HEK293 (cell line): ENCODE measurements around the gene DGKB.

Experiments
- CTCF ChIP-seq: fragments of 450-650 bp; formaldehyde crosslinking; IDR thresholded peaks from 2 replicates; pipeline ENCODE4 v1.5.1; 2016; ENCODE audit warnings: missing biosample characterization, missing genetic modification characterization
- IKZF3 ChIP-seq: fragments of 450-650 bp; IDR thresholded peaks from 2 replicates; pipeline ENCODE4 v1.5.0; 2018; ENCODE audit warnings: missing biosample characterization, mild to moderate bottlenecking, missing genetic modification characterization, moderate library complexity
- SALL2 ChIP-seq: fragments of 450-650 bp; formaldehyde crosslinking; IDR thresholded peaks from 2 replicates; pipeline ENCODE4 v1.5.0; 2017; ENCODE audit warnings: missing biosample characterization, mild to moderate bottlenecking, missing genetic modification characterization, borderline replicate concordance
- SP3 ChIP-seq: fragments of 450-650 bp; formaldehyde crosslinking; IDR thresholded peaks from 2 replicates; pipeline ENCODE4 v1.5.1; 2016; ENCODE audit warnings: missing biosample characterization, missing genetic modification characterization
- ZBTB7A ChIP-seq: fragments of 450-650 bp; formaldehyde crosslinking; IDR thresholded peaks from 2 replicates; pipeline ENCODE4 v1.5.1; 2016; ENCODE audit warnings: low read depth, missing biosample characterization, missing genetic modification characterization
- ZNF274 ChIP-seq, 2 experiments: fragments of 200-500 bp in 1 of 2; fragments of 450-650 bp in 1 of 2; sonication (Bioruptor generic) in 1 of 2; formaldehyde crosslinking in 1 of 2; IDR thresholded peaks; 2 replicates each; pipeline versions ENCODE4 v1.5.1 to v1.6.1; 2014 to 2016; ENCODE audit warnings: borderline replicate concordance in 1 of 2, inconsistent platforms in 1 of 2, low read length in 1 of 2, missing biosample characterization in 1 of 2, missing genetic modification characterization in 1 of 2
- ZNF362 ChIP-seq: fragments of 450-650 bp; formaldehyde crosslinking; IDR thresholded peaks from 2 replicates; pipeline ENCODE4 v1.5.1; 2016; ENCODE audit warnings: missing biosample characterization, missing genetic modification characterization
- ZNF549 ChIP-seq: fragments of 450-650 bp; IDR thresholded peaks from 2 replicates; pipeline ENCODE4 v1.5.1; 2018; ENCODE audit warnings: missing biosample characterization, missing genetic modification characterization, mild to moderate bottlenecking, inconsistent platforms, moderate library complexity
- ZNF600 ChIP-seq: fragments of 450-650 bp; formaldehyde crosslinking; IDR thresholded peaks from 2 replicates; pipeline ENCODE4 v1.5.1; 2016; ENCODE audit warnings: missing biosample characterization, missing genetic modification characterization
- TF ChIP-seq, protein P1 (sequence below): fragments of 450-650 bp; formaldehyde crosslinking; IDR thresholded peaks from 2 replicates; pipeline ENCODE4 v1.5.1; 2017; ENCODE audit warnings: missing biosample characterization, missing genetic modification characterization

GRCh38 chr7:14777806-14778205 is 124.7 kb downstream of the DGKB start:
- TF ChIP-seq CTCF (tag by site-specific recombination) (no peak), ZNF600 (tag by site-specific recombination) (no peak), ZNF362 (no peak), ZNF274 (IDR thresholded peaks at IDR 0.05; ENCODE audit: low read length) (no peak), ZNF274 (tag by site-specific recombination; IDR thresholded peaks at IDR 0.05; ENCODE audit: borderline replicate concordance) (no peak), ZBTB7A (tag by site-specific recombination) (no peak), IKZF3 (tag by site-specific recombination) (no peak), SP3 (tag by site-specific recombination) (no peak), ZNF549 (no peak), SALL2 (no peak)
- TF ChIP-seq, protein P1, sequence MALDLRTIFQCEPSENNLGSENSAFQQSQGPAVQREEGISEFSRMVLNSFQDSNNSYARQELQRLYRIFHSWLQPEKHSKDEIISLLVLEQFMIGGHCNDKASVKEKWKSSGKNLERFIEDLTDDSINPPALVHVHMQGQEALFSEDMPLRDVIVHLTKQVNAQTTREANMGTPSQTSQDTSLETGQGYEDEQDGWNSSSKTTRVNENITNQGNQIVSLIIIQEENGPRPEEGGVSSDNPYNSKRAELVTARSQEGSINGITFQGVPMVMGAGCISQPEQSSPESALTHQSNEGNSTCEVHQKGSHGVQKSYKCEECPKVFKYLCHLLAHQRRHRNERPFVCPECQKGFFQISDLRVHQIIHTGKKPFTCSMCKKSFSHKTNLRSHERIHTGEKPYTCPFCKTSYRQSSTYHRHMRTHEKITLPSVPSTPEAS (tag by site-specific recombination) = no peak
